ENCODE data around the gene ARL1. TPM values are rescaled to one million over a fixed set of nuclear protein-coding genes. Genes with fewer than 3 reads are reported as not detected.

The ARL1 gene
- total and polyA plus RNA-seq, 3 donors from 2014 or later, result 60.6 to 80.7 (median 65.2) TPM

DNA sequence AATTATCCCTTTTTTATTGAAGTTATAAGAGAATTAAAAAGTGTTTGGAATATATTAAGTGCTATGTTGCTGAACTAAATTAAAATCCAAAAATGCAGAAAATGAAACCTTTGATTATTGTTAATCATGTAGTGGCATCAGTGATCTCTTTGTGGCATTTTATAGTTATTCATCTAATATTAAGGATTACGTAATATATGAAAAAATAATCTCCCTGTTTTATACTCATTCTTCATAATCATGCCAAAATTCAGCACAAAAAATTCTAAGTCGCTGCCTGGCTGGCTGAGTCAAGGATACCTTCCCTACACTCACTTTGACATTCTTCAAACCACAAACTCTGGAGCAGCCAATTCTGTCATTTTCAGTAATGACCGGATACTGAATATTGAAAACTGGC lies 63.7 kb downstream of the ARL1 start:
- intact Hi-C loops (cut with DNase I; ENCODE audit: low total_unique reads), result no loop called here
- H3K36me3 ChIP-seq (ENCODE audit: low read depth, missing control alignments), result no peaks in the 10 kb centered on the region
- H3K4me3 ChIP-seq, result no peak overlapping the region

More for the DNA sequence above, 63.7 kb downstream of the ARL1 start:
- no peak for TF ChIP-seq POLR2A (IDR thresholded peaks at IDR 0.05)
- TF ChIP-seq, protein P1, sequence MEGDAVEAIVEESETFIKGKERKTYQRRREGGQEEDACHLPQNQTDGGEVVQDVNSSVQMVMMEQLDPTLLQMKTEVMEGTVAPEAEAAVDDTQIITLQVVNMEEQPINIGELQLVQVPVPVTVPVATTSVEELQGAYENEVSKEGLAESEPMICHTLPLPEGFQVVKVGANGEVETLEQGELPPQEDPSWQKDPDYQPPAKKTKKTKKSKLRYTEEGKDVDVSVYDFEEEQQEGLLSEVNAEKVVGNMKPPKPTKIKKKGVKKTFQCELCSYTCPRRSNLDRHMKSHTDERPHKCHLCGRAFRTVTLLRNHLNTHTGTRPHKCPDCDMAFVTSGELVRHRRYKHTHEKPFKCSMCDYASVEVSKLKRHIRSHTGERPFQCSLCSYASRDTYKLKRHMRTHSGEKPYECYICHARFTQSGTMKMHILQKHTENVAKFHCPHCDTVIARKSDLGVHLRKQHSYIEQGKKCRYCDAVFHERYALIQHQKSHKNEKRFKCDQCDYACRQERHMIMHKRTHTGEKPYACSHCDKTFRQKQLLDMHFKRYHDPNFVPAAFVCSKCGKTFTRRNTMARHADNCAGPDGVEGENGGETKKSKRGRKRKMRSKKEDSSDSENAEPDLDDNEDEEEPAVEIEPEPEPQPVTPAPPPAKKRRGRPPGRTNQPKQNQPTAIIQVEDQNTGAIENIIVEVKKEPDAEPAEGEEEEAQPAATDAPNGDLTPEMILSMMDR (IDR thresholded peaks at IDR 0.05), result no peak
- no peak overlapping the region for H3K27ac ChIP-seq
- no peaks in the 10 kb centered on the region for H3K4me1 ChIP-seq
- DNase-seq, result no peak
- 90 to 95% methylated on average over 3 of the region's 3 CpGs for WGBS, 2 donors
- no peaks in the 10 kb centered on the region for H3K27me3 ChIP-seq
- H3K9me3 ChIP-seq, result no peaks in the 10 kb centered on the region

Small RNA genes within 50 kb of the gene (small RNA-seq; reads per million reads assigned to genes)
- 0 reads per million in 2 donors for gene RF00019
- 0 reads per million in 2 donors for gene RNU6-1068P
- gene RPS27P23, result 0 reads per million in 2 donors

Other genes starting within 250 kb of the ARL1 start
- under 1 TPM; 0.31 to 0.71 TPM for gene SLC5A8, start 197.5 kb downstream of the ARL1 start, total RNA-seq
- gene SLC5A8, start 197.5 kb downstream of the ARL1 start, polyA plus RNA-seq (ENCODE audit: insufficient read depth, low read depth, low replicate concordance), result 0.40 TPM
- gene UTP20, start 127.7 kb downstream of the ARL1 start, total RNA-seq, result 10 to 100 TPM; 29.2 to 31.7 TPM
- 12.7 TPM for gene UTP20, start 127.7 kb downstream of the ARL1 start, polyA plus RNA-seq (ENCODE audit: insufficient read depth, low read depth, low replicate concordance)
- gene SPIC, start 67.6 kb upstream of the ARL1 start, total RNA-seq, result not detected
- not detected for gene SPIC, start 67.6 kb upstream of the ARL1 start, polyA plus RNA-seq (ENCODE audit: insufficient read depth, low read depth, low replicate concordance)
- 1 to 10 TPM; 2.5 to 3.7 TPM for gene MYBPC1, start 187.2 kb upstream of the ARL1 start, total RNA-seq
- gene MYBPC1, start 187.2 kb upstream of the ARL1 start, polyA plus RNA-seq (ENCODE audit: insufficient read depth, low read depth, low replicate concordance), result 31.2 TPM